ENCODE measurements around the gene PURB. TPM values are rescaled to one million over a fixed set of nuclear protein-coding genes. Genes with fewer than 3 reads are reported as not detected.

PURB gene
- total and polyA plus RNA-seq, 10 of the 15 experiments (the other 5 are each of a cell fraction or from before 2014, with no cell fraction given) = 0.77 to 18.6 (median 8.9) TPM

- TF ChIP-seq NKRF (conservative IDR thresholded peaks at IDR 0.05) (no peak), RAD51 (IDR thresholded peaks at IDR 0.05) (no peak), SIX5 (IDR thresholded peaks at IDR 0.05; ENCODE audit: low read depth, low read length, severe bottlenecking) (no peak), POLR2A (IDR thresholded peaks at IDR 0.05; ENCODE audit: low read depth, low read length) (no peak), PRDM15 (CRISPR knock-in tag; IDR thresholded peaks at IDR 0.05) (no peak), CTCF (IDR thresholded peaks at IDR 0.05 in 2 of 3, conservative IDR thresholded peaks at IDR 0.05 in 1 of 3; ENCODE audit: control insufficient read depth in 2 of 3, extremely low read depth in 1 of 3, insufficient read depth in 1 of 3, low read depth in 3 of 3, low read length in 3 of 3) (no peak), SREBF2 (IDR thresholded peaks at IDR 0.05; ENCODE audit: low read length) (no peak), ZNF24 (IDR thresholded peaks at IDR 0.05) (no peak), CBX5 (IDR thresholded peaks at IDR 0.05; ENCODE audit: low read depth) (no peak), MYC (IDR thresholded peaks at IDR 0.05; ENCODE audit: insufficient read depth, insufficient read length, insufficient replicate concordance, low read length, severe bottlenecking) (no peak), BRCA1 (IDR thresholded peaks at IDR 0.05; ENCODE audit: low read depth, low read length) (no peak)
These were observed 26.6 kb upstream of the PURB start (continued) for GRCh38 chr7:44911911-44912310.
